ENCODE data around the gene PLA2G2D.
"Not testable (repeated sequence)": the region's sequence is repeated elsewhere in the genome, so short reads cannot be mapped to it uniquely, and the experiment has no call there.

Gene PLA2G2D

DNA sequence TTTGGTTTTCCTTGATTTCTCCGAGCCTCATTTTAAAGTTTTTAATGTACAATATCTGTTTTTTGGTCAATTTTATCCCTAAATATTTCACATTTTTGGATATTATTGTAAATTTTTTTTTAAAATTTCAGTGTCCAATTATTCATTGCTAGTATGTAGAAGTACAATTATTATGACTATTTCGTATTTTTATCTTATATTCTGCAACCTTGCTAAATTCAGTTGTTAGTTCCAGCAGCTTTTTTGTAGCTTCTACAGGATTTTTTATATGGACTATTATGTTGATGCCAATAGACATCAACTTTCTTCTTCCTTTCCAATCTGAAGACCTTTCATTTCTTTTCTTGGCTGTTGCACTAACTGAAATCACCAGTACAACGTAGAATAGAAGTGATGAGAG, 15.7 kb upstream of the PLA2G2D start:
- in situ Hi-C loops (cut with MboI; ENCODE audit: low sequenced_read_pairs, unreplicated experiment): no loop called here
- DNase-seq (ENCODE audit: low spot score): no peak

DNA sequence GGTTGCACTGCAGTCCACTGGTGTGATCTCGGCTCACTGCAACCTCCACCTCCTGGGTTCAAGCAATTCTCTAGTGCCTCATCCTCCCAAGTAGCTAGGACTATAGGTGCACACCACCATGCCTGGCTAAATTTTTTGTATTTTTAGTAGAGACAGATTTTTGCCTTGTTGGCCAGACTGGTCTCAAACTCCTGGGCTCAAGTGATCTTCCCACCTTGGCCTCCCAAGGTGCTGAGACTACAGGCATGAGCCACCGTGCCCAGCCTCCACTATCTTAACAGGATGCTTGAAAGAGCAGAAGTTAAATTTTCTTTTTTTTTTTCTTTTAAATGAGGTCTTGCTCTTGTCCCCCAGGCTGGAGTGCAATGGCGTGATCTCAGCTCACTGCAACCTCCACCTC, 11.2 kb upstream of the PLA2G2D start:
- DNase-seq (ENCODE audit: low spot score); in situ Hi-C loops (cut with MboI; ENCODE audit: low sequenced_read_pairs, unreplicated experiment): not testable (repeated sequence)

More for the DNA sequence above, 15.7 kb upstream of the PLA2G2D start:
- TF ChIP-seq, protein P1, sequence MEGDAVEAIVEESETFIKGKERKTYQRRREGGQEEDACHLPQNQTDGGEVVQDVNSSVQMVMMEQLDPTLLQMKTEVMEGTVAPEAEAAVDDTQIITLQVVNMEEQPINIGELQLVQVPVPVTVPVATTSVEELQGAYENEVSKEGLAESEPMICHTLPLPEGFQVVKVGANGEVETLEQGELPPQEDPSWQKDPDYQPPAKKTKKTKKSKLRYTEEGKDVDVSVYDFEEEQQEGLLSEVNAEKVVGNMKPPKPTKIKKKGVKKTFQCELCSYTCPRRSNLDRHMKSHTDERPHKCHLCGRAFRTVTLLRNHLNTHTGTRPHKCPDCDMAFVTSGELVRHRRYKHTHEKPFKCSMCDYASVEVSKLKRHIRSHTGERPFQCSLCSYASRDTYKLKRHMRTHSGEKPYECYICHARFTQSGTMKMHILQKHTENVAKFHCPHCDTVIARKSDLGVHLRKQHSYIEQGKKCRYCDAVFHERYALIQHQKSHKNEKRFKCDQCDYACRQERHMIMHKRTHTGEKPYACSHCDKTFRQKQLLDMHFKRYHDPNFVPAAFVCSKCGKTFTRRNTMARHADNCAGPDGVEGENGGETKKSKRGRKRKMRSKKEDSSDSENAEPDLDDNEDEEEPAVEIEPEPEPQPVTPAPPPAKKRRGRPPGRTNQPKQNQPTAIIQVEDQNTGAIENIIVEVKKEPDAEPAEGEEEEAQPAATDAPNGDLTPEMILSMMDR (IDR thresholded peaks at IDR 0.05; ENCODE audit: borderline replicate concordance, control extremely low read depth, extremely low read depth, insufficient read depth, missing control alignments): no peak

GRCh38 chr1:20126806-20127440, 7.6 kb upstream of the PLA2G2D start:
- in situ Hi-C loops (cut with MboI; ENCODE audit: low sequenced_read_pairs, unreplicated experiment): no loop called here
- TF ChIP-seq, protein P1 (IDR thresholded peaks at IDR 0.05; ENCODE audit: borderline replicate concordance, control extremely low read depth, extremely low read depth, insufficient read depth, missing control alignments): no peak

DNA sequence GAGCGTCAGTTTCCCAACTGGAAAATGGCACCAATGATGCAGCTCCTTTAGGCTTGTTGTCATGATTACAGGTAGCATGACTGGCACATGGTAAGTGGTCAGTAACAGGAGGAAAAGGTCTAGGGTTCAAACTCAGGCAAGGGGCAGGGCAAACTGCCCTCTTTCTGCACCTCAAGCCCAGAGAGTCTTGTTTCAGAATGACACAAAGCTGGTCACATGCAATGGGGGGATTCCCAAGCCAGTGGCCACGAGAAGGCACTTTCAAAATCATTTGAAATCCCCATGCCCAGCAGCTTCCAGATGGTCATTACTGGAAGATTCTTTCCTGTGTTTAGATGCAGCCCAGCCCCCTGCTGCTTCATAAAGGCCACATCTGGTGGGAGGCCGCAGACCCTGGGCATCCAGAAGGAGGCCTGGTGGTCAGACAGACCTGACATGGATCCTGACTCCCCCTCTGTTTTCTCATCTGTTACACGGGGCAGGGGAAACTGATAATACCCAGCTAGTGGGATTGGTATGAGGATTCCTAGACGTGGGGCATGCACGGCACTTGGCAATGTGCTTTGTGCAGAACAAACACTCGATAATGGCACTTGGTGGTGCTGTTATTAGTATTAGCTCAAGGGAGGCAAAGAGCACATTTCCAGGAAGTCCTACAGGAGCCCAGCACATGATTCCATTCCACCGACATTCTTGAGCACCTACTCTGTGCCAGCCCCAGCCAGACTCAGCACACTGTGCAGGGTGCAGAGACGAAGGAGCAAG, 6.9 kb upstream of the PLA2G2D start:
- in situ Hi-C loops (cut with MboI; ENCODE audit: low sequenced_read_pairs, unreplicated experiment): no loop called here
- TF ChIP-seq, protein P1 (IDR thresholded peaks at IDR 0.05; ENCODE audit: borderline replicate concordance, control extremely low read depth, extremely low read depth, insufficient read depth, missing control alignments): no peak
- peak; percentile 70 for DNase-seq (ENCODE audit: low spot score)

More at GRCh38 chr1:20126806-20127440, 7.6 kb upstream of the PLA2G2D start:
- DNase-seq (ENCODE audit: low spot score): no peak

DNA sequence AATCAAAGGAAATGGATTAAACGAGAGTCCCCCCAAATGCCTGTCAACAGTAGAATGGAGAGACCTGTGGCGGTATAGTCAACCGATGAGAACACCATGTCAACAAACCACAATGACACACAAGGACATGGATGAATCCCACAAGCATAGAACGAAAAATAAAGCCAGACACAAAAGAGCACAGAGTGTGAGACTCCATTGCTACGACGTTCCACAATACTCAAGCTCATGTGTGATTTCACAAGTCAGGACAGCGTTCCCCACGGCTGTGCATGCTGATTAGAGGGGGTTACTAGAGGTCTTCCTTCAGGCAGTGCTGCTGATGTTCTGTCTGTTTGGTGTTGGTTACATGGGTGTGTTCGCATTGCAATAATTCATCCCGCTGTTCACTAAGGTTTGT, 5.8 kb upstream of the PLA2G2D start:
- TF ChIP-seq, protein P1 (IDR thresholded peaks at IDR 0.05; ENCODE audit: borderline replicate concordance, control extremely low read depth, extremely low read depth, insufficient read depth, missing control alignments): no peak
- no peak for DNase-seq (ENCODE audit: low spot score)
- in situ Hi-C loops (cut with MboI; ENCODE audit: low sequenced_read_pairs, unreplicated experiment): no loop called here

- in situ Hi-C loops (cut with MboI; ENCODE audit: low sequenced_read_pairs, unreplicated experiment): no loop called here
- TF ChIP-seq, protein P1 (IDR thresholded peaks at IDR 0.05; ENCODE audit: borderline replicate concordance, control extremely low read depth, extremely low read depth, insufficient read depth, missing control alignments): no peak
- DNase-seq (ENCODE audit: low spot score): no peak
Observed at GRCh38 chr1:20124456-20125057, 5.2 kb upstream of the PLA2G2D start.

Measured in GM13976 (cell line).